Inferior parietal cortex (tissue), 1 donor: ENCODE data around the gene PCDH1.

Experiments used
- DNase-seq: peaks from one replicate; pipeline ENCODE4 v3.0.0-alpha.2; 2016; ENCODE audit errors: extremely low spot score

Gene PCDH1

DNA sequence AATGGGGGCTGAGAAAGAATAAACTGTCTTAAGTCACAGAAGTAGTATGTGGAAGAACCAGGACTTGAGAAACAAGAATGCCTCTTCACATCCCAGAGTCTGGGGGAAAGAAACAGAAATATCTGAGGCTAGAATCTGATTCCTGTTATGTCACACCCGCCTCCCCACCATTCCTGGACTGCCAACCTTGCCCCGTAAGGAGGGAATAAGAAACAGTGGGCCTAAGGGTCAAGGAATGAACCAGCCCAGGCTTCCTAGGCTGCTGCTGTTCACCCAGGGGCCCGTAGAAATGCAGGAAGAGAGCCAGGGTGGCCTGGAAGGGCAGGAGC is 4.3 kb downstream of the PCDH1 start:
- no peak for DNase-seq

DNA sequence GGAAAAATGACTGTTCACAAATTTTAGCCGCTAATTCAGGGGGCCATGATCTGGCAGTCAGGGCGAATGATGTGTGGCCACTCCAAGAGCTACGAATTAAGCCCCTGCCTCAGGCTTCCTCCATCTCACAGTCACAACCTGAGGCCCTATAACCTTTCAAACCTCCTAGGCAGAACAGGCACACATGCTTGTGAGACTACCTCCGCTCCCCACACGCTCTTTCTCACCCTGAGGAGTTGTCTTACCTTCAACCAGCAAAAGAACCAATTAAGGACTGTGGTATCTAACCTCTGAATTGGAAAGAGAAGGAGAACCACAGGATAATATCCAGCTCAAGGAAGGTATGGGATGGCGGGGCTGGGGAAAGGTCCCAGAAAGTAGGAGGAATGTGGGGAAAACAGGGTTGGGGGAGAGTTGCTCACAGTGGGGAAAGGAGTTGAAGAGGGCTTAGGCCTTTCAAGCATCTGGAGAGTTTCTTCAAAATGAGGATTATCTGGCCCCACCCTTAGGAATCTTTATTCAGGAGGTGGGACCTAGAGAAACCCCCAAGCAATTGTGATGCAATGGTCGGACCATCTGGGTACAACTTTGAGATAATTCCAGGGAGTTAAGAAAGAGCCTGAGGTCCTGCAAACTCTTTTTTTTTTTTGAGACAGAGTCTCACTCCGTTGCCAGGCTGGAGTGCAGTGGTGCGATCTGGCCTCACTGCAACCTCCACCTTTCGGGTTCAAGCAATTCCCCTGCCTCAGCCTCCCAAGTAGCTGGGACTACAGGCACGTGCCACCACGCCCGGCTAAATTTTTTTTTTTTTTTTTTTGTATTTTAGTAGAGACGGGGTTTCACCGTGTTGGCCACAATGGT is 5.5 kb downstream of the PCDH1 start:
- no peak for DNase-seq

- DNase-seq = no peak
Measured at GRCh38 chr5:141871870-141872269, 6.3 kb downstream of the PCDH1 start.

DNA sequence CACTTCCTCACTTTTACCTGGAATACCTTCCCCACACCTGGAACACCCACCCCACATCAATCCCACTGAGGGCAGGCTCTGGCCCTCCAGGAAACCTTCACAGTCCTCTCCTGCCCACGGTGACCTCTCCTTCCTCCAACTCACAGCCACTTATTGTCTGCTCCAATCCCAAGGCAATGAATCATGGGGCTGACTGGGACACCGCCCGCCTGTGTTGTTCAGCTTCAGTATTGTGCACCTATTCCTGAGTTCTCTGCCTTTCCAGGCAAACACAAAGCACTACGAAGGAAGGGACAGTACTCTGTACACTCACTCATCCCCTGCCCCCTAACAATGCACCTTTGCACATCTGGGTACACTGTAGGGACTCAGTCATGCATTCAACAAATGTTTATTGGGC is 7.3 kb downstream of the PCDH1 start:
- no peak for DNase-seq

- no peak for DNase-seq
Measured at GRCh38 chr5:141870228-141870627, 8.0 kb downstream of the PCDH1 start.

GRCh38 chr5:141869514-141869913 is 8.7 kb downstream of the PCDH1 start:
- DNase-seq = no peak

DNA sequence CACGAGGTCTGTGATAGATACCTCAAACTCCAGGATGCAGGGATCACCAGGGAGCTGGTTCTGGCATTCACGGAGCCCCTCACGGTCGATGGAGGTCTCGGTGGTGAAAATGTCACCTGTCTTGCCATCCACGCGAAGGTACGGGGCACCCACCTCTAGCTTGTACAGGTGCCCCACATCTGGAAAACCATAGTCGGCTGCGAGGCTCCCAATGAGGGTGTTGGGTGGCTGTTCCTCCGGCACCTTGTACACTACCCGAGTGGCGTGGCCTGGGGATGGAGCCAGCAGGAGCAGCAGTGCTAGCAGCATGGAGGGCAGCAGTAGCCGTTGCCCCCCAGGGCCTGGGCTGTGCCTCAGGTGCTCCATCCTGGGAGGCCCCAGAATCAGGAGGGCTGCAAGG is 9.2 kb downstream of the PCDH1 start:
- no peak for DNase-seq

- DNase-seq = no peak
Measured at GRCh38 chr5:141868541-141868940, 9.7 kb downstream of the PCDH1 start.

- no peak for DNase-seq
Measured at GRCh38 chr5:141867651-141868050, 10.6 kb downstream of the PCDH1 start.

- DNase-seq = no peak
Measured at GRCh38 chr5:141867139-141867538, 11.1 kb downstream of the PCDH1 start.

DNA sequence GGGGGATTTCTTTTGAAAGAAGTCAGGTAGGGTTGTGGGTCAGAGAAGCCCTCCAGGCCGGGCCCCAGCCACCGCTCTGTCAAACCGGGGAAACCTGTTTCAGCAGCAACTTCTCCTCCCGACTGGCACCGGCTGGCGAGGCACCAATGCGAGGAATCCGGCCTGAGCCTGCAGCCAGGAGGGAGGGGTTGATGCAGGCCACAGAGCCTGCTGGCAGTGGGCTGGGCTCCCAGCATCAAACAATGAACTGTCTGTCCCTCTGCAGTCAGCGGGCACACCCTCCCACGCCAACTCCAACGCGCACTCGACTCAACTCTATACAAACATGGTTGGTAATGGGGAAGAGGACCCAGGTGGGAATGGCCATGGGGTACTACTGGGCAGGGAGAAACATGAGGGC is 12.1 kb downstream of the PCDH1 start:
- DNase-seq = peak; percentile 74

GRCh38 chr5:141865406-141865805 is 12.8 kb downstream of the PCDH1 start:
- DNase-seq = no peak

- DNase-seq = no peak
Measured at GRCh38 chr5:141864371-141865370, 13.5 kb downstream of the PCDH1 start.

GRCh38 chr5:141863569-141864178 is 14.5 kb downstream of the PCDH1 start:
- no peak for DNase-seq

- DNase-seq = no peak
Measured at GRCh38 chr5:141862936-141863543, 15.2 kb downstream of the PCDH1 start.

DNA sequence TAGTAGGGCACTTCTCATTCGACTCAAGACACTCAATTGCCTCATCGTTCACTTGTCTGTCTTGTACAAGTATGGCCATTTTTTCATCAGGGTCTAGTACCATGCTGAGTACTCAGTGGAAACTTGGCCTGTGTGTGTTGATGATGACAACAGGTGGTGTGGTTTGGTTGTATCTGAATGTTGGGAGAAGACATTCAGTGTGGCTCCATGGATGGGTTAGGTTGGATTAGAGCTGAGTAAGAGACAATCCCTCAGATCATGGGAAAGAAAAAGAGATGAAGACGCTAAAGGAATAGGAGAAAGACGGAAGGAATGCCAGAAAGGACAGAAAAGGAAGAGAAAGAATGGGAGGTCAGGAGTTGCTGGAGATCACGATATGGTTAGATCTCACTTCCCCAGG is 17.0 kb downstream of the PCDH1 start:
- DNase-seq = no peak

DNA sequence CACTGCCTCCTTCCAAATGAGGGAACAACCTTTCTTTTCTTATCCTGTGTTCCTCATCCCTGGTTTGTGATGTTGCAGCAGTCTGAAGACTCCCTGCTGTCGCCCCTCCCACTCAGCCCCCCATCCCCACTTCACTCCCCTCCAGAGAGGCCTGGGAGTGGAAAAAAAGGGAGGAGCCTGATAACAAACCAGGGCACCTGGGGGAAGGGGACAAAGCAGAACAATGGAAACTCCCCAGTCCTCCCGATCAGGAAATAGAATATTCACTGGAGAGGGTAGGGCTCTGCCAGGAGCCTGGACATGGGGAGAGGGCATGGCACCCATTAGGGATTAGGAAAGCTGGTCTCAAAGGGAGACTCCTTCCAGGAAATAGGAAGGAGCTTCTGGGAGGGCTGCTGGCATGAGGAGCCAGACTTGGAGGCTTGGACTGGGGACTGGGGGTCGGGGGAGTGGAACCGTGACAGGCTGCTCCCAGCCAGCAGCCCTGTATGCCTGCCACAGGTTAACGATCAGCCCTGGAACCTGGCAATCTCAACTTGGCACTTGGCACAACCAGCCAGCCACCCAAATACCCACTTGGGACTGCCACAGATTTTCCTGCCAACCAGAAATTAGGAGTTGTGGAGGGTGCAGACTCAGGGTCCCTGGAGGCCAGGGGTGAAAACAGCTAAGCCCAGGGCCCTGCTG is 20.0 kb downstream of the PCDH1 start:
- no peak for DNase-seq

DNA sequence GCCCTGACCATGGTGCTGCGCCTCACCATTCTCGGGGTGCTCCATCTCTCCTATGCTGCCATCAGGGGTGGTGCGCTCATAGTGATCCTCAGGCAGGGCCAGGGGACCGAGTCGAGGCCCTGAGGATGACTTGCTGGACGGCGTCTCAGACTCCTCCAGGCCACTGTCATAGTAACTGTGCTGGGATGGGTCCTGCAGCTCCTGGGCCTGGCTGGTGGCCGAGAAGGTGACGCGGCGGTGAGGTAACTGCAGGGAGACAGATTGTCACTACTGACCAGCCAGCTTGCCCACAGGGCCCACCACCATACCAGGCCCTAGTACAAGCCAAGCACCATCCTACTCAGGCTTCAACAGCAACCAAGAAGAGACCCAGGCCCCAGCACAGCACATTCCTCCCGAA is 21.0 kb downstream of the PCDH1 start:
- DNase-seq = no peak

DNA sequence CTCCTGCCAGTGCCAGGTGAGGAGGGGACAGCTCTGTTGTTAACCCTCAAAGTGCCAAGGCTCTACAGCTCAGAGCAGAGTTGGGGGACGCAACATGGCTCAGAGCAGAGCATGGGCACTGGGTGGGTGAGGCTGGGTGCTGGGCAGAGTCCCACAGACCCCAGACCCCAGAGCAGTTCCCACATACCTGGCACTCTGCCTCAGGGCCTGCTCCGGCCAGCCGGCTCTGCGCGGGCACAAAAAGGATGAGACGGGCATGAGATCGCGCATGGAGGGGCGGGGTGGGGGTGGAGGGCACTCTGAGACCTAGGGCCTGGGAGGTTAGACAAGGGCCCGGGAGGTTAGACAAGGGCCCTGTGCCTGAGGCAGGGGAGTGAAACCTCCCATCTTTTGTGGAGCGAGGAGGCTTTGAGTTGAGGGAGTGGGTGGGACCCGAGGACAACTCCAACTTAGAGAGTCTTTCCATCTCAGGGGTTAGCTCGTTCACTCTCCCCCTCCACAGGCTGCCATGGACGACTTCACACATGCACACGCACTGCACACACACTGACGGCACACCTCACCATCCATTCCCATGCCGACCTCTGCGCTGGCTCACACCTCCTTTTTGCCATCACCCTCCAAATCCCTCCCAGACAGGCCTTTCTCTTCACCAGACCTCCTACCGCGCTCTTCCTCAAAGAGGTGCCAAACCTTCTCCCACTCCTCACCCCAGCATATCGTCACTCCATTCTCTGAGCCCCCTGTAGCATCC is 22.0 kb downstream of the PCDH1 start:
- no peak for DNase-seq

- DNase-seq = no peak
Measured at GRCh38 chr5:141855265-141856036, 22.8 kb downstream of the PCDH1 start.
